ENCODE measurements around the gene GFOD2. TPM values are rescaled to one million over a fixed set of nuclear protein-coding genes. Genes with fewer than 3 reads are reported as not detected.
A peak's percentile ranks its signal among the peaks of the same experiment; 100 is the strongest.

The GFOD2 gene
- total RNA-seq, 2 experiments from 2014 or later = 16.2 to 18.0 TPM

DNA sequence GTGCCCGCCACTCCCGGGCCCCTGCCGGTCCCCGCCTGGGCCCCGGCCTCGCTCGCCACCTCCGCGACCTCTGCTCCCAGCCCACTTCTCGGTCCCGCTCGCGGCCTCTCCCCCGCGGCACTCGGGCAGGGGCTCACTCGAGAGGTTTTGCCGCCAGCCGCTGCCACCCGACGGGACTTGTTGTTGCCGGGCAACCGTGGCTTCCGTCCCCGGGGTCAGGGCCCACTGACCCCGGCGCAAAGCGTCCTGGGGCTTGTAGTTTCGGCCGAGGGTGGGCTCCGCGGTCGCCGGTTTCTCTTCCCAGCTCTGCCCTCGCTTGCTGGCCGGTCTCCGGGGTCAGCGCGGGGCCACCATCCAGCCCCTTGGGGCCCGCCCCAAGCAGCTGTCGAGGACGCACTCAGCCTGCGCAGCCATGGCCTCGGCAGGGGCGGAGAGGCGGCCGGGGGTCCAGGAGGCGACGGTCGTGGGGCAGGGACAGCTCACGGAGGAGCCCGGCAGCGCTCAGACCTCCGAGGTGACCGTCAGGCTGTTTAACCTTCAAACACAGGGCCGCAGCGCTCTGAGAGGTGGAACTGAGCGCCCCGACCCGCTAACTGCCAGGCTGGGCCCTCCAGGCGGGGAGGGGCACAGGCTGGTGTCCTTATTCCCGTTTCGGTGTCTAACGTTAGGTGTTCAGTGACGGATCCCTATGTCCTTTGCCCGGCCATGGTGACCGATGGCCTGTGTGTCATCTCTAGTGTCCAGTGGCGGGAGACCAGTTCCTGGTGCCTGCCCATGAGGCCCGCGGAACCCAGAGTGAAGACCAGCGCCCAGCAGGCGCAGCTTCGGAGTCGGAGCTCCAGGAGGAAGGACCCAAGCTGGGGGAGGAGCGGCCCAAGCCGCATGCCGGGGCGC, 52.3 kb downstream of the GFOD2 start, which contains the start of the genes C16orf86 and ENKD1:
Gene C16orf86, plus strand, starts transcription at position 256 of the 894 bp plus-strand sequence. Its CDS starts 157 bp downstream, at position 413.
Gene ENKD1, minus strand, starts transcription at position 192 of the 894 bp plus-strand sequence. CDS start 308 bp downstream, outside the sequence.
- no peaks in the 10 kb centered on the region for H3K9me3 ChIP-seq (ENCODE audit: low read length)
- no TSS peak for BruUV-seq (replicated peaks)
- ChIA-PET POLR2A (interaction anchor here (0.6 to 1.6 kb wide), 5 partner anchors 22 to 146 kb away, joined by 3 to 6 read pairs (median 3); partner anchors contain the start of gene CARMIL2), CTCF (ENCODE audit: unreplicated experiment) (interaction anchor here (0.5 to 2.3 kb wide), 6 partner anchors 22 to 178 kb away, joined by 3 to 9 read pairs (median 5); no protein-coding TSS in a partner anchor)
- peak within 1 kb of the TSS; percentile 69 for H3K4me3 ChIP-seq (ENCODE audit: low read depth, low read length, poor library complexity, severe bottlenecking)
- intact Hi-C loops (cut with micrococcal nuclease; ENCODE audit: unreplicated experiment) = no loop called here
- peak within 1 kb of the TSS; percentile 80 for H3K27ac ChIP-seq (ENCODE audit: low read depth, low read length, poor library complexity, severe bottlenecking)
- H3K4me2 ChIP-seq (ENCODE audit: low read length) = peak within 1 kb of the TSS; percentile 93
- no peaks in the 10 kb centered on the region for H4K20me1 ChIP-seq (ENCODE audit: insufficient read depth, low read length)
- peaks cover 38% of the 10 kb centered on the region for H3K4me1 ChIP-seq (ENCODE audit: insufficient read depth, low read length, poor library complexity, severe bottlenecking)
- no peaks in the 10 kb centered on the region for H3K79me2 ChIP-seq (ENCODE audit: insufficient read depth, low read depth, low read length)
- TF ChIP-seq, protein P1, sequence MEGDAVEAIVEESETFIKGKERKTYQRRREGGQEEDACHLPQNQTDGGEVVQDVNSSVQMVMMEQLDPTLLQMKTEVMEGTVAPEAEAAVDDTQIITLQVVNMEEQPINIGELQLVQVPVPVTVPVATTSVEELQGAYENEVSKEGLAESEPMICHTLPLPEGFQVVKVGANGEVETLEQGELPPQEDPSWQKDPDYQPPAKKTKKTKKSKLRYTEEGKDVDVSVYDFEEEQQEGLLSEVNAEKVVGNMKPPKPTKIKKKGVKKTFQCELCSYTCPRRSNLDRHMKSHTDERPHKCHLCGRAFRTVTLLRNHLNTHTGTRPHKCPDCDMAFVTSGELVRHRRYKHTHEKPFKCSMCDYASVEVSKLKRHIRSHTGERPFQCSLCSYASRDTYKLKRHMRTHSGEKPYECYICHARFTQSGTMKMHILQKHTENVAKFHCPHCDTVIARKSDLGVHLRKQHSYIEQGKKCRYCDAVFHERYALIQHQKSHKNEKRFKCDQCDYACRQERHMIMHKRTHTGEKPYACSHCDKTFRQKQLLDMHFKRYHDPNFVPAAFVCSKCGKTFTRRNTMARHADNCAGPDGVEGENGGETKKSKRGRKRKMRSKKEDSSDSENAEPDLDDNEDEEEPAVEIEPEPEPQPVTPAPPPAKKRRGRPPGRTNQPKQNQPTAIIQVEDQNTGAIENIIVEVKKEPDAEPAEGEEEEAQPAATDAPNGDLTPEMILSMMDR (conservative IDR thresholded peaks at IDR 0.05; ENCODE audit: low read length) = no peak
- TF ChIP-seq EZH2phosphoT487 (IDR thresholded peaks at IDR 0.05; ENCODE audit: borderline replicate concordance, low read depth, low read length) = no peak
- H3K9me2 ChIP-seq (ENCODE audit: insufficient read depth, low read length) = no peaks in the 10 kb centered on the region
- no peaks in the 10 kb centered on the region for H3K36me3 ChIP-seq (ENCODE audit: insufficient read depth, low read length)
- peak; percentile 89 for DNase-seq (ENCODE audit: low spot score)
- peak within 1 kb of the TSS; percentile 60; the same call in 1 of the 2 replicates for H2AFZ ChIP-seq (ENCODE audit: low read length)

DNA sequence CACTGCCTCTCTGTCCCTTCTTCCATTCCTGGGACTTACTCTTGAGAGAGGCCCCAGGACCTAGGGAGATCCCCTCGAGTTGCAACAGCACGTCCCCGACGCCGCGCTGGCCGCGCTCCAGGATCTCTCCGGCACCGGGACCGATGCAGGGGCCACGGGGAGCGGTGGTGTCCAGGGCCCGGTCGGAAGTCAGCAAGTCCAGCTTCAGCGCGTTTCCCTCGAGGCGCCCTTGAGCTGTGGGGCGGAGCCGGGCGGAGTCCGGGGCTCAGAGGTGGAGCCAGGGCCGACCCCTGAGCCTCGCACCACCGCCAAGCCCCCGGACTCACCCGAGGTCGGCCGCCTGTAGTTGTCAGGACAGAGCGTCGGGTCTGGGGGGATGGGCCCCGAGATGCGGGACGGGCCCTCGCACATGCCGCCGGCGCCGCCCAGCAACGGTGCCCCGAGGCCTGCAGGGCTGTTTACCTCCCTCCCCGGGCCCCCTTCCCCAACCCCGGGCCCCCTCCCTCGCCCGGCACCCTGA, 53.0 kb downstream of the GFOD2 start:
- BruUV-seq (replicated peaks) = no TSS peak
- peak overlapping the region; percentile 93 for H3K4me2 ChIP-seq (ENCODE audit: low read length)
- DNase-seq (ENCODE audit: low spot score) = no peak
- no peaks in the 10 kb centered on the region for H3K36me3 ChIP-seq (ENCODE audit: insufficient read depth, low read length)
- intact Hi-C loops (cut with micrococcal nuclease; ENCODE audit: unreplicated experiment) = no loop called here
- no peak overlapping the region for H3K27ac ChIP-seq (ENCODE audit: low read depth, low read length, poor library complexity, severe bottlenecking)
- peaks cover 44% of the 10 kb centered on the region for H3K4me1 ChIP-seq (ENCODE audit: insufficient read depth, low read length, poor library complexity, severe bottlenecking)
- H4K20me1 ChIP-seq (ENCODE audit: insufficient read depth, low read length) = no peaks in the 10 kb centered on the region
- no peaks in the 10 kb centered on the region for H3K79me2 ChIP-seq (ENCODE audit: insufficient read depth, low read depth, low read length)
- no peaks in the 10 kb centered on the region for H3K9me2 ChIP-seq (ENCODE audit: insufficient read depth, low read length)
- H2AFZ ChIP-seq (ENCODE audit: low read length) = peak overlapping the region; percentile 60; the same call in 1 of the 2 replicates
- ChIA-PET POLR2A (interaction anchor here (0.6 kb wide), 1 partner anchor 119 kb away, joined by 3 read pairs; no protein-coding TSS in a partner anchor), CTCF (ENCODE audit: unreplicated experiment) (interaction anchor here (0.6 to 1.8 kb wide), 2 partner anchors 21 to 146 kb away, joined by 4 to 6 read pairs; partner anchors contain the start of gene CARMIL2)
- no peaks in the 10 kb centered on the region for H3K9me3 ChIP-seq (ENCODE audit: low read length)
- TF ChIP-seq, protein P1 (conservative IDR thresholded peaks at IDR 0.05; ENCODE audit: low read length) = no peak
- TF ChIP-seq EZH2phosphoT487 (IDR thresholded peaks at IDR 0.05; ENCODE audit: borderline replicate concordance, low read depth, low read length) = no peak
- H3K4me3 ChIP-seq (ENCODE audit: low read depth, low read length, poor library complexity, severe bottlenecking) = peak overlapping the region; percentile 69

Data from OCI-LY7 (cell line).